Gastrocnemius medialis (tissue), 4 donors: ENCODE results near the gene GMFB. TPM values are rescaled to one million over a fixed set of nuclear protein-coding genes. Genes with fewer than 3 reads are reported as not detected.

Experiments
- ATAC-seq, 2 donors: fragments of 150-250 bp; one replicate each; pipeline ENCODE4 v1.9.1; 2016
- DNase-seq, 2 donors: peaks; one replicate each; pipeline ENCODE4 v3.0.0-alpha.2; 2019
- H3K27ac ChIP-seq, 4 donors: fragments of 200-600 bp; sonication (generic); 1 replicate in 1 of 4; 2 replicates in 3 of 4; pipeline ENCODE4 v1.5.1; 2016 to 2018; ENCODE audit warnings: mild to moderate bottlenecking in 2 of 4, moderate library complexity in 1 of 4
- H3K27me3 ChIP-seq, 3 donors: fragments of 200-600 bp; sonication (generic) in 2 of 3; 1 replicate in 1 of 3; 2 replicates in 2 of 3; pipeline versions ENCODE4 v1.5.1 to v1.6.0; 2016 to 2019; ENCODE audit warnings: mild to moderate bottlenecking in 1 of 3, moderate library complexity in 1 of 3
- H3K36me3 ChIP-seq, 2 donors: fragments of 200-600 bp; sonication (generic) in 1 of 2; one replicate each; pipeline ENCODE4 v1.5.1; 2017 to 2018
- H3K4me1 ChIP-seq, 2 donors: fragments of 200-600 bp; sonication (generic) in 1 of 2; one replicate each; pipeline ENCODE4 v1.5.1; 2016 to 2017; ENCODE audit warnings: mild to moderate bottlenecking in 2 of 2
- H3K4me3 ChIP-seq, 4 donors: fragments of 200-600 bp; sonication (generic) in 3 of 4; 1 replicate in 1 of 4; 2 replicates in 3 of 4; pipeline ENCODE4 v1.5.1; 2016 to 2019; ENCODE audit warnings: mild to moderate bottlenecking in 2 of 4
- H3K9me3 ChIP-seq, 3 donors: fragments of 200-600 bp; sonication (generic) in 2 of 3; 1 replicate in 1 of 3; 2 replicates in 2 of 3; pipeline ENCODE4 v1.5.1; 2016 to 2019
- CTCF ChIP-seq, 5 experiments: fragments of 450-650 bp in 3 of 5; fragments of 200-600 bp in 2 of 5; sonication (generic) in 2 of 5; IDR thresholded peaks in 4 of 5; conservative IDR thresholded peaks in 1 of 5; 1 replicate in 4 of 5; 2 replicates in 1 of 5; pipeline ENCODE4 v1.5.1; 2016 to 2019; ENCODE audit warnings: antibody characterized with exemption in 5 of 5, mild to moderate bottlenecking in 3 of 5, moderate library complexity in 3 of 5
- POLR2A ChIP-seq, 2 donors: fragments of 450-650 bp; IDR thresholded peaks; one replicate each; pipeline ENCODE4 v1.6.1; 2017; ENCODE audit warnings: antibody characterized with exemption in 2 of 2, mild to moderate bottlenecking in 2 of 2, moderate library complexity in 2 of 2
- in situ Hi-C, 4 donors: fragments of 200-750 bp; cut with MboI; loops; one replicate each; pipeline versions ENCODE4 v1.15.0 to v1.8.0; 2017; ENCODE audit warnings: low sequenced_read_pairs in 4 of 4
- intact Hi-C: fragments of 100-400 bp; cut with DNase I; formaldehyde crosslinking; loops from one replicate; pipeline ENCODE4 v1.15.1; 2023; ENCODE audit warnings: low total_unique reads
- total RNA-seq, 4 donors: library from RNA; depleted of rRNA; stranded (reverse); fragments of >200 nt; gene quantifications; one replicate each; pipeline versions ENCODE4 v1.1.0 to v1.2.3, GENCODE V29; 2016

Gene GMFB
- total RNA-seq, 4 donors from 2014 or later = 5.0 to 21.7 (median 7.3) TPM

GRCh38 chr14:54490445-54491175 lies 1.8 kb upstream of the GMFB start:
- peaks cover 17 to 20% of the 10 kb centered on the region in 2 donors for H3K4me1 ChIP-seq
- intact Hi-C loops = no loop called here

GRCh38 chr14:54489731-54490444 lies 1.1 kb upstream of the GMFB start:
- H3K4me3 ChIP-seq = peak overlapping the region in 3 of 4 donors; percentile 71 to 97 (median 93)

More at GRCh38 chr14:54490445-54491175, 1.8 kb upstream of the GMFB start:
- DNase-seq (no peak), ATAC-seq (no peak)
- in situ Hi-C loops = no loop called here
- no peaks in the 10 kb centered on the region for H3K27me3 ChIP-seq
- H3K9me3 ChIP-seq = no peaks in the 10 kb centered on the region
- H3K36me3 ChIP-seq = no peaks in the 10 kb centered on the region
- no peak overlapping the region for H3K27ac ChIP-seq
- H3K4me3 ChIP-seq = no peak overlapping the region
- TF ChIP-seq POLR2A (IDR thresholded peaks at IDR 0.05) (no peak), CTCF (IDR thresholded peaks at IDR 0.05 in 4 of 5, conservative IDR thresholded peaks at IDR 0.05 in 1 of 5) (no peak)

GRCh38 chr14:54489318-54489683 lies 521 bp upstream of the GMFB start:
- Histone ChIP-seq H3K27ac (peak overlapping the region; percentile 90 to 98 (median 92)), H3K4me1 (peaks cover 20 to 29% of the 10 kb centered on the region in 2 donors), H3K36me3 (no peaks in the 10 kb centered on the region), H3K9me3 (no peaks in the 10 kb centered on the region), H3K27me3 (no peaks in the 10 kb centered on the region), H3K4me3 (peak overlapping the region; percentile 71 to 97 (median 94))
- no peak for ATAC-seq
- intact Hi-C loops = loop anchor here (1.0 to 2.0 kb wide), 2 partner anchors 20 to 48 kb away; partner anchors contain the start of genes CGRRF1 and CNIH1
- in situ Hi-C loops = no loop called here
- no peak for DNase-seq
- no peak for TF ChIP-seq POLR2A (IDR thresholded peaks at IDR 0.05)
- TF ChIP-seq CTCF (IDR thresholded peaks at IDR 0.05 in 4 of 5, conservative IDR thresholded peaks at IDR 0.05 in 1 of 5) = no peak

More at GRCh38 chr14:54489731-54490444, 1.1 kb upstream of the GMFB start:
- in situ Hi-C loops = no loop called here
- TF ChIP-seq CTCF (IDR thresholded peaks at IDR 0.05 in 4 of 5, conservative IDR thresholded peaks at IDR 0.05 in 1 of 5) (no peak), POLR2A (IDR thresholded peaks at IDR 0.05) (no peak)
- Histone ChIP-seq H3K4me1 (peaks cover 20 to 23% of the 10 kb centered on the region in 2 donors), H3K27ac (peak overlapping the region; percentile 90 to 98 (median 92)), H3K36me3 (no peaks in the 10 kb centered on the region), H3K27me3 (no peaks in the 10 kb centered on the region), H3K9me3 (no peaks in the 10 kb centered on the region)
- ATAC-seq = no peak
- no peak for DNase-seq
- intact Hi-C loops = loop anchor here (1.0 to 2.0 kb wide), 2 partner anchors 19 to 49 kb away; partner anchors contain the start of genes CGRRF1 and CNIH1

GRCh38 chr14:54488318-54488645 lies 498 bp downstream of the GMFB start:
- in situ Hi-C loops (no loop called here), intact Hi-C loops (loop anchor here (2.0 kb wide), 1 partner anchor 47 kb away; the partner anchor contains the start of gene CNIH1)
- Histone ChIP-seq H3K27ac (peak overlapping the region; percentile 90 to 98 (median 92)), H3K27me3 (no peaks in the 10 kb centered on the region), H3K36me3 (no peaks in the 10 kb centered on the region), H3K4me1 (peaks cover 20 to 31% of the 10 kb centered on the region in 2 donors), H3K4me3 (peak overlapping the region; percentile 71 to 97 (median 94)), H3K9me3 (no peaks in the 10 kb centered on the region)
- DNase-seq = no peak
- peak in 1 of 2 donors; percentile 9 for ATAC-seq
- TF ChIP-seq POLR2A (IDR thresholded peaks at IDR 0.05) (no peak), CTCF (IDR thresholded peaks at IDR 0.05 in 4 of 5, conservative IDR thresholded peaks at IDR 0.05 in 1 of 5) (no peak)
